ENCODE measurements around the gene INSR. TPM values are rescaled to one million over a fixed set of nuclear protein-coding genes. Genes with fewer than 3 reads are reported as not detected.

INSR gene
- total RNA-seq, 1 donor from 2014 or later = 14.1 TPM

DNA sequence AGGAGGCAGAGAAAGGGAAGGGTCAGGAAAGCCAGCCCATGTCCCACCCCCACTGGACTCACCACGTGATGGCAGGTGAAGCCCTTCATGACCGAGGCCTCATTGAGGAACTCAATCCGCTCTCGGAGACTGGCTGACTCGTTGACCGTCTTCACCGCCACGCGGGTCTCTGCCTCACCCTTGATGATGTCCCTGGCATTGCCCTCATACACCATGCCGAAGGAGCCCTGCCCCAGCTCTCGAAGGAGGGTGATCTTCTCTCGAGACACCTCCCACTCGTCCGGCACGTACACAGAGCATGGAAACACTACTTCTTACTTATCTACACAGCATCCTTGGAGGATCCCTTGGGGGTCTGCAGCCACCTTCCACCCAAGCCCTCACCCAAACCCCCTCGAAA is 169.0 kb downstream of the INSR start:
- peaks cover 25% of the 10 kb centered on the region for H3K36me3 Mint-ChIP-seq (ENCODE audit: low read depth)
- H3K4me1 Mint-ChIP-seq = no peaks in the 10 kb centered on the region
- no peak overlapping the region for H3K4me3 Mint-ChIP-seq
- H3K9me3 Mint-ChIP-seq = peaks cover 7% of the 10 kb centered on the region
- H3K27ac Mint-ChIP-seq (ENCODE audit: unreplicated experiment) = no peak overlapping the region
- TF ChIP-seq, protein P1, sequence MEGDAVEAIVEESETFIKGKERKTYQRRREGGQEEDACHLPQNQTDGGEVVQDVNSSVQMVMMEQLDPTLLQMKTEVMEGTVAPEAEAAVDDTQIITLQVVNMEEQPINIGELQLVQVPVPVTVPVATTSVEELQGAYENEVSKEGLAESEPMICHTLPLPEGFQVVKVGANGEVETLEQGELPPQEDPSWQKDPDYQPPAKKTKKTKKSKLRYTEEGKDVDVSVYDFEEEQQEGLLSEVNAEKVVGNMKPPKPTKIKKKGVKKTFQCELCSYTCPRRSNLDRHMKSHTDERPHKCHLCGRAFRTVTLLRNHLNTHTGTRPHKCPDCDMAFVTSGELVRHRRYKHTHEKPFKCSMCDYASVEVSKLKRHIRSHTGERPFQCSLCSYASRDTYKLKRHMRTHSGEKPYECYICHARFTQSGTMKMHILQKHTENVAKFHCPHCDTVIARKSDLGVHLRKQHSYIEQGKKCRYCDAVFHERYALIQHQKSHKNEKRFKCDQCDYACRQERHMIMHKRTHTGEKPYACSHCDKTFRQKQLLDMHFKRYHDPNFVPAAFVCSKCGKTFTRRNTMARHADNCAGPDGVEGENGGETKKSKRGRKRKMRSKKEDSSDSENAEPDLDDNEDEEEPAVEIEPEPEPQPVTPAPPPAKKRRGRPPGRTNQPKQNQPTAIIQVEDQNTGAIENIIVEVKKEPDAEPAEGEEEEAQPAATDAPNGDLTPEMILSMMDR (conservative IDR thresholded peaks at IDR 0.05) = no peak
- no peak for DNase-seq (ENCODE audit: low read depth, low spot score)
- H3K27me3 Mint-ChIP-seq (ENCODE audit: low read depth) = no peaks in the 10 kb centered on the region

DNA sequence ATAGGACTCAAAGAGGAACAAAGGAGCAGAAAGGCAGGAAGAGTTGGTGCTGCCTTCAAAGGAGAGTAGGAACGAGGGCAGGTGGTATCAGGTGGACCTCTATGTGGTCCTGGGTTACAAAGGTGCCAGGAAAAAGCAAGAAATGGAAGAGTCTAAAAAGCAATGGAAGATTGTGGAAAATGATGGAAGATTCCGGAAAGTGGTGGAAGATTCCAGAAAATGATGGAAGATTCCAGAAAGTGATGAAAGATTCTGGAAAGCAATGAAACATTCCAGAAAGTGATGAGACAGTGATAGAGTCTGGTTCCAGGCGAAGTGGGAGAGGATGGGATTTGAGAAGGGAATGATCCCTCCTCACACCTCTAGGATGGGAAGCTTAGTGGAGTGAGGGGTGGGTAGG is 169.4 kb downstream of the INSR start:
- no peak overlapping the region for H3K4me3 Mint-ChIP-seq
- no peak for DNase-seq (ENCODE audit: low read depth, low spot score)
- no peaks in the 10 kb centered on the region for H3K4me1 Mint-ChIP-seq
- no peaks in the 10 kb centered on the region for H3K27me3 Mint-ChIP-seq (ENCODE audit: low read depth)
- TF ChIP-seq, protein P1 (conservative IDR thresholded peaks at IDR 0.05) = no peak
- H3K9me3 Mint-ChIP-seq = peaks cover 7% of the 10 kb centered on the region
- peak overlapping the region; percentile 9 for H3K27ac Mint-ChIP-seq (ENCODE audit: unreplicated experiment)
- peaks cover 26% of the 10 kb centered on the region for H3K36me3 Mint-ChIP-seq (ENCODE audit: low read depth)

DNA sequence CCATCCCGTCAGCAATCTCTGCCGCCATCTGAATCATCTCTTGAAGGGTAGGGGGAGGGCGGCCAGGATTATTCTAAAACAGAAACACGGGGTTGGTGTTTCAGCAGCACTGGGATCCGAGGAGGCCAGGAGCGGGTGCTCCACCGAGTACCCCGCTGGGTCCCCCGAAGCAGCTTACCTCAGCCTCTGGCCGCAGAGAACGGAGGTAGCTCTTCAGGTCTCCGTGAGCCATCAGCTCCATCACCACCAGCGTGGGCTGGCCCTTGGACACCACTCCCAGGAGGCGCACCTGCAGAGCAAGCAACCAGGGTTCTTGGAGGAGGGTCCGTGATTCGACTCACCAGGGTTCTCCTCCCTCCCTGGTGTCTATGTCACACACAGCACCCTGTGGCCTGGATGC is 171.5 kb downstream of the INSR start:
- Mint-ChIP-seq H3K27ac (ENCODE audit: unreplicated experiment) (no peak overlapping the region), H3K4me3 (no peak overlapping the region), H3K4me1 (no peaks in the 10 kb centered on the region), H3K27me3 (ENCODE audit: low read depth) (no peaks in the 10 kb centered on the region), H3K36me3 (ENCODE audit: low read depth) (peaks cover 31% of the 10 kb centered on the region), H3K9me3 (peaks cover 7% of the 10 kb centered on the region)
- TF ChIP-seq, protein P1 (conservative IDR thresholded peaks at IDR 0.05) = no peak
- no peak for DNase-seq (ENCODE audit: low read depth, low spot score)

DNA sequence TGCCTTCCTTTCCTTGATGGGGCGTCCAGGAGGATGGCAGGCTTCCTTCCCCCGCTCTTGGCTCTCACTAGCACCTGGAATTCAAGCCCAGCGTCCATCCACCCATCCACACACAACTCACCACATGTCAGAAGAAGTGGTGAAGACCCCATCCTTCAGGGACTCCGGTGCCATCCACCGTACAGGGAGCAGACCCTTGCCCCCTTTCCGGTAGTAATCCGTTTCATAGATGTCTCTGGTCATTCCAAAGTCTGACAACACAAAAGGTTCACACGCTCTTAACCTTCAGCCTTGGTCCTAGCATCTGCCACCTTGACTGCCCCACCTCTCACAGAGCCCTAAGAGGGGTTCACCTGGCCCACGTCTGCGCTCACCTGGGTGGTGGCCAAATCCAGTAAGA is 173.7 kb downstream of the INSR start:
- Mint-ChIP-seq H3K4me3 (no peak overlapping the region), H3K27ac (ENCODE audit: unreplicated experiment) (no peak overlapping the region), H3K36me3 (ENCODE audit: low read depth) (peaks cover 21% of the 10 kb centered on the region), H3K4me1 (no peaks in the 10 kb centered on the region), H3K9me3 (peaks cover 7% of the 10 kb centered on the region), H3K27me3 (ENCODE audit: low read depth) (no peaks in the 10 kb centered on the region)
- TF ChIP-seq, protein P1 (conservative IDR thresholded peaks at IDR 0.05) = no peak
- DNase-seq (ENCODE audit: low read depth, low spot score) = no peak

DNA sequence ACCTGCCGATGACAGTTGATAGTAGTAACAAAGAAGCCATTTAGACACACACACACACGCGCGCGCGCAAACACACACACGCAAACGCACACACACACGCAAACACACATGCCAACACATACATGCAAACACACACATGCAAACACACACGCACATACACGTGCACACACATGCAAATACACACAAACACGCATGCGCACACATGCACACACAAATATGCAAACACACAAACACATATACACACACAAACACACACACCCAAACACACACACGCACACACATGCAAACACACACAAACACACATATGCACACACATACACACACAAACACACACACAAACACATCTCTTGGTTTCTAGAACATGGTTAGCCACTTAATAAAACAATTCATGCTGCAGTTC is 174.6 kb downstream of the INSR start:
- no peak overlapping the region for H3K4me3 Mint-ChIP-seq
- TF ChIP-seq, protein P1 (conservative IDR thresholded peaks at IDR 0.05) = no peak
- no peaks in the 10 kb centered on the region for H3K27me3 Mint-ChIP-seq (ENCODE audit: low read depth)
- H3K27ac Mint-ChIP-seq (ENCODE audit: unreplicated experiment) = no peak overlapping the region
- peaks cover 12% of the 10 kb centered on the region for H3K36me3 Mint-ChIP-seq (ENCODE audit: low read depth)
- H3K4me1 Mint-ChIP-seq = no peaks in the 10 kb centered on the region
- H3K9me3 Mint-ChIP-seq = peaks cover 1% of the 10 kb centered on the region
- no peak for DNase-seq (ENCODE audit: low read depth, low spot score)

DNA sequence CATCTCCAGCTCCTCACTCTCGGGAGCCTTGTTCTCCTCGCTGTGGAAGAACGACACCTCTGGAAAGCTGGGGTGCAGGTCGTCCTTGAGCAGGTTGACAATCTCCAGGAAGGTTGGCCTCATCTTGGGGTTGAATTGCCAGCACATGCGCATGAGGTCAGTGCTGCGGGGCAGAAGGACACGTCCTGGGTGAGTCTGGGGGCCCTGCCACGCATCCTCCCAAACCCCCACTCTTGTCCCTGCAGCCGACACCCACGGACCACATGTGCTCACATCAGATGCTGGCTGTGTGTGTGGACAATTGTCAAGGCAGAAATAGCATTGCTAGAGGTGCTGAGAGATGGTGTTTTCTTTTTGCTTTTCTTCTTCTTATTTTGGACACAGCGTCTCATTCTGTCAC is 177.0 kb downstream of the INSR start:
- Mint-ChIP-seq H3K4me1 (no peaks in the 10 kb centered on the region), H3K27me3 (ENCODE audit: low read depth) (no peaks in the 10 kb centered on the region), H3K9me3 (no peaks in the 10 kb centered on the region), H3K36me3 (ENCODE audit: low read depth) (peaks cover 10% of the 10 kb centered on the region), H3K4me3 (no peak overlapping the region), H3K27ac (ENCODE audit: unreplicated experiment) (peak overlapping the region; percentile 35)
- TF ChIP-seq, protein P1 (conservative IDR thresholded peaks at IDR 0.05) = no peak
- no peak for DNase-seq (ENCODE audit: low read depth, low spot score)
